Activated CD8-positive, alpha-beta memory T cell treated with anti-CD3 and anti-CD28 coated beads for 4 hours (primary cell): Measurements from ENCODE around the gene DLG2.

Experiments used
- DNase-seq, 2 donors: peaks; one replicate each; pipeline ENCODE4 v3.0.0-alpha.2; 2020; ENCODE audit warnings: low read depth in 2 of 2

The DLG2 gene

DNA sequence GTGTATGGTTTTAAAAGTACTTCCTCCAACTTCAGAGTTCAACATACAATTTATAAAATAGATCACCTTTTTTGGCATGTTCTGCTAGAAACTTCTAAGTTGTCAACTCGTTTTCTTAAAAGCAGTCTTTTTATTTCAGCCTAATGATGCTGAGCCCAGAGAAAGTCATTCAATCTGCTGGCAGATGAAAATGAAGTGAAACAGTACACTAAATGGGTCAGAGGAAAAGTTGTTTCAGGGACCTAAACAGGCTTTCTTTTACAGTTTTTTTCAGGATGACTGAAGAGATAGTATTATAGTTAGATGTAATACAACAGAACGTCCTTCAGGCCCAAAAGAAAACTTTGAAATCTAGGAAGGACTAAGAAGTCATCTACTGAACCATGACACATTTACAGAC is 1498.3 kb downstream of the DLG2 start:
- no peak for DNase-seq

DNA sequence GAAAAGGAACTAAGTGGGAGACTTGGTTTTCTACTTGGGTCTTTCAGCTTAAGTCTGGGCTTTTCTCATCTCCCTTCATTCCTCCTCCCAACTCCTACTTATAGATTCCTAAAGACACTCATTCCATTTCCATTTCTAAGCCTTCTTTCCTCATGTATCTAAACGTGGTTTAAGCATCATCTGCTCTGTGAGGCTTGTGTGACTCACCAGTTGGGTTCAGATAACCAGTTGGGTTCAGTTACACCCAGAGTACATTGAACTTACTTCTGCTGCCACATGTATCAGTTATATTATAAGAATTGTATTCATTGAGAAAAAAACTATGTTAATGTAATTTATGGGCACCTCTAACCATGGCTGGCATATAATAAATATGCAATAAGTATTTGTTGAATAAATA is 1509.8 kb downstream of the DLG2 start:
- no peak for DNase-seq

DNA sequence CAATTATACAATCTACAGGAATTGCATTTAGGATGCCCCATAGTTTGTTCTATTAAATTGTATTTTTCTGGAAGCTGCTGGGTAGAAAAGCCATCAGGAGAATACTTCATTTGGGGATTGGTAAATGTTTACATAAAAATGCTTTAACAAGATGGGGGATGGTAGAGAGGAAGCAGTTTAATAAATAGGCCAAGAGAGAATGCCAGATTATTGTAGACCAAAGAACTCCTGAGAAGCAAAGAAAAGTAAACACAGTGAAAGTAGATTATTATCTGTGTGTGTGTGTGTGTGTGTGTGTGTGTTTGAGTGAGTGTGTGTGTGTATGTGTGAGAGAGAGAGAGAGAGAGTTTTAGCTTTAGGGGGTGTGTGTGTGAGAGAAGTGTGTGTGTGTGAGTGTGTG is 1520.6 kb downstream of the DLG2 start:
- no peak for DNase-seq

DNA sequence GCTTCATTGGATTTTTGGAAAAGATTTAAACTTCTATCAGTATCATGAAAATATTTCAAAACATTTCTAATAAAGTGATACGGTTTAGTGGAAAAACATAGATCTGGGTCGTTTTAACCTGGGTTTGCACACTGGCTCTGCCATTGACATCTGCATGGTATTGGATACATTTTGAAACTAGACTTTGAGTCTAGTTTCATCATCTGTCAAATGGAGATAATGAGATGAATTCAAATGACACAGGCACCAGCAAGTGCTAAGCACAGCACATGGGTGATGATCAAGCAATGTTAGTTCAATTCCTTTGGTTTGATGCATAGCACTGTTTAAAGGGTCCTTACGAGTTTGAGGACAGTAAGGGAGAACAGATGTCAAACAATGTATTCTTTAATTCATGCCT is 1522.0 kb downstream of the DLG2 start:
- DNase-seq, result no peak

DNA sequence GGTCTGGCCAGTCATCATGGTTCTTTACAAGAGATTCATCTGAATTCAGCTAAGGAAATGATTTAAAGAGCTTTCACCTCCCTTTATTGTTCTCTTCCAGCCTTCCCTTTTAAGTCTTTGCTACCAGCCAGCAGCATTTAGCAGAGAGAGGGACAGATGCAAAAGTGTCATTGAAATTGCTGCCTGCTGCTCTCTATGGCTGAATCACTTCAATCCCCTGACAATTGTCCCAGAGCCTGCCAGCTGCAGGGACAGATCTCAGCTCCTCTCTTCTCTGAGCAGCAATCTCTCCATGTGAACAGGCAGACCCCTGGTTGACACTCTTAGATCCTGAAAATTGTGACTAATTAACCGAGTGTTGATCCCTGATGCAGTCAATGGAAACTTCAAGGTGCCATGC is 1524.0 kb downstream of the DLG2 start:
- no peak for DNase-seq

DNA sequence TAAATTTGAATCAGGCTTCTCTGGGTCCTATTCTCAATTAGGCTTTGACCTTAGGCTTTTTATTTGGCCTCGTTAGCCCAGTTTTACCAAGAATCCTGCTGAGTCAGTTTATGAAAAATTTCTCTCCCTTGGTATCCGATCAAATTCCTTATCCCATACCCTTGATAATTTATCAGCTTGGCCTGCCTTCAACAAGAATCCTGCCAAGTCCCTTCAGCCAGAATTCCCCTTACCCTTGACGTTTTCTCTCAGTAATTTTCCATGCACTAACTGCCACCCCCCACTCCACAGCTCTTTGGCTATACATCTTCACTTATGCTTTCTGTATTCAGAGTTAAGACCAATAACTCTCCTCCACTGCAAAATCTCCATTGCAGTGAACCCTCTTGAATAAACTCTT is 1530.0 kb downstream of the DLG2 start:
- no peak for DNase-seq

DNA sequence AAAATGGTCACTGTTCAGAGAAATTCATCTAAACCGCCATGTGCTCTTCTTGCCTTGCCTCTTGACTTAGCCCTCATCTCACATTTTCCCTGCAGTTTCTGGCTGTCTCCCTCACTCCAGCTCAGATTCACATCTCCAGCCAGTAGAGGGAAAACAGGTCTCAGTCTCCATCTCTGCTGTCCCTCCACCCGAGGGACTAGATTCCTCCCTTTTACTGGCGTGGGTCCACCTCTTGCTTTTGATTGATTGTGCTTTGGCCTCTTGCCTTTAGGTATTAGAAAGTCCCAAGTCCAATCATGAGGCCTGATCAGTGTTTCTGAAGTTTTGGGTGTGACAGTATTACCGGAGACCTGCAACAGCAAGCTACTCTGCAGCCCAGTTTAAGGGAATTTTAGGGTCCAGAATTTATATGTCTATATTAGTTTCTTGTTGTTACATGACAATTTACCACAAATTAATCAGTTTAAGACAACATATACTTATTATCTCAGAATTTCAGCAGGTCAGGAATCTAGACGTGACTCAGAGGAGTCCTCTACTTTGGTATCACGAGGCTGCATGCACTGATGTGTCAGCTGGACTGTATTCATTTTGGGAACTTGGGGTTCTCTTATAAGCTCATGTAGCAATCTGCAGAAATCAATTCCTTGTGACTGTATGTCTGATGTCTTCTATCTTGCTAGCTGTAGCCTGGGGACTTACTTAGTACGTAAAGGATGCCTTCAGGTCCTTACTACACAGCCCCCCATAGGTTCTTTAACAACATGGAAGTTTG is 1535.7 kb downstream of the DLG2 start:
- no peak for DNase-seq

DNA sequence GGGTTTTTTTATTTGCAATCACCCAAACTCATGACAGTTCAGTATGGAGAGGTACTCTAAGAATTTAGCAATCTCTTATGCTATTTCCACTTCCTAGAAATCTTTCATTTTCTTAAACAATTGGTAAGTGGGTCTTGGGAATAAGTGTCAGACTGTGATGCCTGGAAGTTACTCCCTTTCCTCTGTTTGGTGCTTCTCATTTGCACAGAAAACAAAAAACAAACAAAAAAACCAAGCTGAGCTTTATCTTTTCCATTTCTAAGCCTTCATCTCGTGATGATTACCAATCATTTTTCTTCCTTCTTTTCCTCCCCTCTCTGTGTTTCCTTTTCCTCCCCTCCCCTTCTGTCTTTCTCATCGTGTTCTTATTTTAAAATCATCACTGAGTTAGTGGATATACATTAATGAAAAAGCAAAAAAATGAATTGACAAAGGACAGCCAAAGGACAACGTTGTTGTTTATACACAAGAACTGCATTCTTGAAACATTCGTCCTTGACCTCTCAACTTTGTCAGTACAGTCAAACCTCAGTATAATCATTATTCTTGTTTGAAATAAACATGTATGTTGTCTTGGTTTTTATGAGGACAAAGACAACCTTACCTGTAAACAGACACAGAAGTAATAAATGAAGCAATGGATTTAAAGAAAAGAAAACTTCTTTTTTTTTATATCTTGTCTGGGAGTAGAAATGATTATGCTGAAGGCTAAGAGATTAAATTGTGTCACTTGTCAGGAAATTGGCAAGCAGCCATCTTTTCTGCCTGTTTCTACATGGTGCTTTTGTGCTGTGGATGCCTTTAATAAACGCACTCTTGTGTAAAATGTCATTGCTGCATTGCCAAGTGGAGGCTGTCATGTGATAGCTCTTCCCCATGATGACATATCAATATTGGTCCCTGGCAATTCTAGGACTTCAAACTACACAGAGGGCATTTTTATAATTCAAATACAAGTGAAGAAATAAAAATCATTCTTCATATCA is 1537.8 kb downstream of the DLG2 start:
- no peak for DNase-seq

DNA sequence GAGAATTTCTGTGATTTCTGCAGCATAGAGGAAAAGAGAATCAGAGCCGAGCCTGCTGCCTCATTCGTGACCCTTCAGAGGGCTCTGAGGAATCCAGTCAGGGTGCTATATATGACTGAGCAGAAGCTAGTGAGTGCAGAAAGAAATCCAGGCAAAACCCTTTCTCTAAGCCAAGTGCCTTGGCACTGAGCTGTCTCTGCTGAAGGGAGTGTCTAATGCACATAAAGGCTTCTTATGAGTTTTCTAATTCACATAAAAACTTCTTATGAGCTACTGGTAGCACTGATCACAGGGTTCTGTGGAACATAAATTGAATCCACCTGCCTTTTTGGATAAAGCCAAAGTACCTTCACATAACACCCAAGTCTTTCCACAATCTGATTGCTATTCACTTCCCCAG is 1555.3 kb downstream of the DLG2 start:
- no peak for DNase-seq

DNA sequence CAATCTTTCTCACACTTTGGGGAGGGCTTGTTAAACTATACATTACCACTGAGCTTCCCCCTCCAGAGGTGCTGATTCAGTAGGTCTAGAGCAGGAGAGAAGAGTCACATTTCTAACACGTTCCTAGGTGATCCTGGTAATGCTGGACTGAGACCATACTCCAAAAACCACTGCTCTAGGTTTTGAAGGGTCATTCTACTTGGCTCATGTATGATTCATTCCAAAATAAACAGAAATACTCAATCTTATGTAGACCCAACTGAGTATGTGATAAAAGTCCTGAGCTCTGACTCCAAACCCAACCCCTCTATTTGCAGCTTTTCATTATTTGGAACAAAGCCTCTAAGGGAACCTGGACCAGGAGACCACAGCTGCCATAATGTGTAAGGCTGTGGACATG is 1558.1 kb downstream of the DLG2 start:
- DNase-seq, result no peak

DNA sequence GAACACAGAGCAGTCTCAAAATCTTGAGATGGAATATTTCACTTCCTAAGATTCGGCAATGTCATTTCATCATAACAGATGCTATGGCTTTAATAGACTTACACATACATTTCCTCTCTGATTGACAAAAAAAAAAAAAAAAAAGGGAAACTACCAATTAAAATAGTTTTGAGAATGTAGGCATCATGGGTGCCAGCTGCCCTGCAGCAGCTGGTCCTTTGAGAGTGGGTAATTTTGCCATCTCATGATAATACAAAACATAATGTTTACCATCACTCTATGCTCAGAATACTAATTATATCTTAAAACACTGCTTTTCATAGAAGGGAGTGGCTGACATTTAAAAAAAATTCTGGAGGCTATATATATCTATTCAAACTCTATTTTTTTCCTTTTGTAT is 1565.4 kb downstream of the DLG2 start:
- no peak for DNase-seq

DNA sequence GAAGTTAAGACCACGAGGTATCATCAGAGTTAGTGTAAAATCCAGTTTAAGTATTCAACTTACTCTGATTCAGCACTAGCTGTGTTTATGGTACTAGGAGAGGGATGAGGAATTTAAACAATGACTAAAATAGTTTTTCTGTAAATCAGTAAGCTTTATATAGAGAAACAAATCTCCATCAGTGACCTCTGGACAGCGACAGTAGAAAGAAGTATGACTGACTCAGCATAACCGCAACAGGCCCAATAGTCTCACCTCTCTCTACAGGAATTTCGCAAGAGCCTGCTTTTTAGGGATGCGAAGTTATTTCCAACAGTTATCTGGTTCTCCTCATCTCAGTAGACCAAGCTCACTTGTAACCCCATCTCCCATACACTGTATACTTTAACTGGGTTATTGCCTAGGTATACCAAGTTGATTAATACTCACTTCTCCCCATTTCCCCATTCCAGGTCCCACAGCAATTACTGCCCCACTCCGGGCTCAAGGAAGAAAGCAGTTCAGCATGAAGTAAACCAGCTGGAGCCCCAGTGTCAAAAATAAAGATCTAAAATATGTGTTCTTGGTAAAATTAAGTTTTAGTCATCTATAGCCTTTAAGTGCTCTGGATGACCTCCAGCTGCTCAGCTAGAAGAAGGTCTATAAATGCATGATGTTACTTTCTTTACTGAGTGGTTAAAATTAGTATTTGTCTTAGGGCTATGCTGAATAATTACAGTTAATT is 1570.3 kb downstream of the DLG2 start:
- DNase-seq, result no peak

DNA sequence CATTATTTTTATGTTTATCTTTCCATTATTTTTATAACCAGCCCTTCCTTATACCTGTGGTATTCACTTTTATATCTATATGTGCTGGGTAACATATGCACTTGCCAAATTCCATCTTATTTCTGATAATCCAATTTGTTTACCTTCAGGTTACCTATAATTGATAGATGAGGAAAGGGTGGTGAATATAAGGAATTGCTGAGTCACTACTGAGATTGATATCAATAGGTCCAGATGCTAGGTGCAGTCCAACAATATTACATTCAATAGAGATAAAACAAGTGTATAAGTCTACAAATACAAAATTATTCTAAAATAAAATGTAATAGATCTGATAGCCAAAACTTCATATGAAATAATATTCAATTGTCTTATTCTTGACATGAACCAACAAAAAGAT is 1582.0 kb downstream of the DLG2 start:
- DNase-seq, result no peak

DNA sequence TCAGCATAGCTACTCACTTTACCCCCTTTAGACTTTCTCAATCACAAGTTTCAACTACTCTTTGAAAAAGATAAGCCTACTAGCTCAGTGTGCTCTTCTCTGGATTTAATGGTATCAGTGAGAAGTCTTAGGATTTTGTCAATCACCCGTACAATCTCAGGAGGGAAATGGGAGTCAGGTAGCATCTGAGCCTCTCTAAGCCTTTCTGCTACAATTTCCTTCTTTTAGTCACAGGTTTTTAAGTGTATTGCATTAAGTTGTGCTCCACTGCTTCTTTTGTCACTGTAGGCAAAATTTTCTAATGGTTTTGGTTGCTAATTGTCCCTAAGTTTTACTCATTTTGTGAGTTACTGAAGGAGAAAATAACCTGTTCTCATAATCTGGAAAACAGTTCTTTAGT is 1582.4 kb downstream of the DLG2 start:
- no peak for DNase-seq

DNA sequence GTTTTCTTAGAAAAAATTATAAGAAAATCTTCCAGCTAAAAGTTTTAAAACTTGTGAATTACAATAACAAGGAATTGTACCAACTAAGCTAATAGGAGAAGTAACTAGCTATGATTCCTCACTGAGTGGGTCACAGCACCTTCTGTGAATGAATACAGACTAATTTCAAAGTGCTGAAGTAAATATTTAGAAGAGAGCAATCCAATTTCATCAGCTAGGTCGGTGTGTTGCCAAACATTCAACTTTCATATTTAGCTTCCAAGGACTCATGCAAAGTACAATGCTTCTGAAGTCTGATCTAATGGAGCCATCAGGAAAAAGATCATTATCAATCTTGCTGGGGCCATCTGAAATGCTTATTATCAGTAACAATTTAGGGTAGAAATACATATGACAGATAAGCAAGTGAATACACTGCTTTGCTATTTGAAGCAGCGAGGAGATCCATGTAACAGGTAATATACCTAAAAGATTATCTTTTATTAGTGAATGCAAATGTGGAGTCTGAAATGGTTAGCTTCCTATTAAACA is 1590.4 kb downstream of the DLG2 start:
- no peak for DNase-seq

DNA sequence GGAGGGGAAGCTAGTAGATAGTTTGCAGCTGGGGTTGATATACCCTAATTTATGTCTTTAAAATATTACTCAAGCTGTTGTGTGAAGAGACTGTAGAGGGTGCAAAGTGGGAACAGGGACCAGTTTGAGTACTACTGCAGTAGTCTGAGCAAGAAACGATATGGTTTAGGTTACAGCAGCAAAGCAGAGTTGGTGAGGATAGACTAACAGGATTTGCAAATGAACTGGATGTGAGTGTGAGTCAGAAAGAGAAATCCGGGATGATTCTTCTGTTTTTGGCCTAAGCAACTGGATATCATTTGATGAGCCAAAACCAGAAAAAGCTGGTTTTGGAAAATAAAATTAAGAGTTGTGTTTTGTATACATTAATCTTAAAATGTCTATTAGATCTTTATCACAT is 1591.5 kb downstream of the DLG2 start:
- DNase-seq, result no peak

DNA sequence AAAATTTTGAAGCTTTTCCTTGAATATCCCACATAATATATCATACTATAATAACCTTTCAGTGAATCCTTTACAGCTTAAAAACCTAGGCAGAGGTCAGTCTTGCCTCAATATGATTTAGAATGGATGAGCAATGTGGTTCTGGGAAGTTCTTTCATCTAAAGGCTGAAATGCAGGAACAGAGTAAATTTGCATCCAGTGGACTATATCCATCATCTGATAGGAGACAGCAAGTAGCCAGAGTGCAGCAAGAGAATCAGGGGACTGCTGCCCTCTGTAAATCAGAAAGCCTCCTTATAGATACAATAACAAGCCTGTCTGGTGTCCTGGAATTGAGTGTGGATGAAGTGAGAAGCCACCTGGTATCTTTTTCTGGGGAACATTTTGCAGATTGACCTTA is 1592.7 kb downstream of the DLG2 start:
- DNase-seq, result no peak

DNA sequence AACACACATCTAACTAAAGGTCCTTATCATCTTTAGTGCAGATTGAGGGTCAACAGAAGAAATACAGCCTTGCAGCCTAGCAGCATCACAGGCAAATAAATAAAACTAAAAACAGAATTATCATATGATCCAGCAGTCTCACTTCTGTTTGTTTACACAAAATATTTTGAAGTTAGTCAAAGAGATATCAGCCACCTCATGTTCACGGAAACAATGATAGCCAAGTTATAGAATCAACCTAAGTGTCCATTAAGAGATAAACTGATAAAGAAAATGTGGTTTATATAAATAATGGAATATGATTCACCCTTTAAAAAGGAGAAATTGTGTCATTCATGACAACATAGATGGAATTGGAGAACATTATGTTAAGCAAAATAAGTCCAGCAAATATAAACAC is 1602.9 kb downstream of the DLG2 start:
- no peak for DNase-seq

DNA sequence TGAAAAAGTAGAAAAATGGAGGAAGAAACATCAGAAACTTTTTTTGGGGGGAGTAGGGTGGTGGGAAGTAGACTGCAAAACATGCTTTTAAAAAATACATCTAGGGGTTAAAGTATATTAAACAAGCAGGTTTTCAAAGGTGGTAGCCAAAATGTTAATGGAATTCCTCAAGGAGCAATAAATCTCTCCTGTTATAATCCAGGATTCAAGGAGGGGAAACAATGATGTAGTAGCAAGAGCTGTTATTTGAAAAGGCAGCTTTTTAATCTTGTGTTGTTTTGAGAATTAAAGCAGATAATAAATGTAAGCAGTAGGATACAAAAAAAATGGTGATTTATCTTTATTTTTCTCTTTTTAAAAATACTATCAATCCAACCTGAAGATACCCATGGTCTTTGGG is 1604.4 kb downstream of the DLG2 start:
- no peak for DNase-seq

DNA sequence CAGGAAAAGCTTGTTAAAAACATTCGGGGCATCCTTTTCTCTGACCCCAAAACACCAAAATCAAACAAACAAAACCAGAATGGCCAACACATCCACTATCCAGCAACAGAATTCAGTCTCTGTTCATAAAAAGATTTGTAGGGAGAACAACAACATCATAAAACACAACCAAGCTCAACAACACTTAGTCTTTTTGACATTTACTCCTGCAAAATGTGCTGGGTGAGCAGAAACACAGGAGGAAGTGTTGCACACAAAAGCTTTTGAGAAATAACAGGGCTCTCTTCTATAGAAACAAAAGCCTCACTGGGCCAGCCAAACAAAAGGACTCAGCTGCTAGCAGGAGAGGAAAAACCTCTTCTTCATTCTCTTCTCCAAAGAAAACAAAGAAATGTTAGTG is 1604.9 kb downstream of the DLG2 start:
- DNase-seq, result no peak

DNA sequence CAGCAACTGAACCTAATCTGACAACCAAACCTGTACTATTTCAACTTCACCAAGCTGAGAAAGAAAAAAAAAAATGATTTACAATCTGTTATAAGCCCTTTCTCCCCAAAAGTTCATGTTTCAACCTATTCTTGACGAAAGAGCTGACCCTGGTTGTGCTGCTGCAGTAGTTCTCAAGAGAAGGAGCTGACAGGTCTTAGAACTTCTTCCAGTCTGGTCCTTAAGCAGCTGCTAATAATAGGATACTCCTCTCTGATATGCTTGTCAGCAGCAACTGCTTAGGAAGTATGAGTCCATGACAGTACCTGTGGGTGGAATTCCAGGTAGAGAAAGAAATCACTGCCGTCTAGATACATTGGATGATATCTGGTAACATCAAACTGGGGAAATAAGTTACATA is 1605.9 kb downstream of the DLG2 start:
- DNase-seq, result no peak

DNA sequence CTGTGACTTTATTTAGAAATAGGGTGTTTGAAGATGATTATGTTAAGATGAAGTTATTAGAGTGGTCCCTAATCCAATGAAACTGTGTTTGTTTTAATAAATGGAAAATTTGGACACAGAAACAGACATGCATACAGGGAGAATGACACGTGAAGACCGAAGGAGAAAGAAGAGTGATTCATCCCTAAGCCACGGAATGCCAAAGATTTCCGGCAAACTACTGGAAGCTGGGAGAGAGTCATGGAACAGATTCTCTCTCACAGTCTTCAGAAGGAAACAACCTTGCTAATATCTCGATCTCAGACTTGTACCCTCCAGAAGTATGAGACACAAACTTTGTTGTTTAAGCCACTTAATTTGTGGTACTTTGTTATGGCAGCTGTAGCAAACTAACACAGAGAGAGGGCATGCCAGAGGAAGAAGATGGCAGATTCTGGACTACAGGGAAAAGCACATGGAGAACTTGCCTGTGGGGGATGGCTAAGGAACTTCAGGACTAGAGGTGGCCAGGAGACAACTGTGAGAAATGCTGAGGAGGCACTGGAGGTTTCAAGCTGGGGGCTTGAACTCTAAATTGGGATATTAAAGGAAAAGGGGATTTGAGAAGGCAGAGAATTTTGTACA is 1607.5 kb downstream of the DLG2 start:
- no peak for DNase-seq
